ENCODE results near the gene NRCAM.

Gene NRCAM

DNA sequence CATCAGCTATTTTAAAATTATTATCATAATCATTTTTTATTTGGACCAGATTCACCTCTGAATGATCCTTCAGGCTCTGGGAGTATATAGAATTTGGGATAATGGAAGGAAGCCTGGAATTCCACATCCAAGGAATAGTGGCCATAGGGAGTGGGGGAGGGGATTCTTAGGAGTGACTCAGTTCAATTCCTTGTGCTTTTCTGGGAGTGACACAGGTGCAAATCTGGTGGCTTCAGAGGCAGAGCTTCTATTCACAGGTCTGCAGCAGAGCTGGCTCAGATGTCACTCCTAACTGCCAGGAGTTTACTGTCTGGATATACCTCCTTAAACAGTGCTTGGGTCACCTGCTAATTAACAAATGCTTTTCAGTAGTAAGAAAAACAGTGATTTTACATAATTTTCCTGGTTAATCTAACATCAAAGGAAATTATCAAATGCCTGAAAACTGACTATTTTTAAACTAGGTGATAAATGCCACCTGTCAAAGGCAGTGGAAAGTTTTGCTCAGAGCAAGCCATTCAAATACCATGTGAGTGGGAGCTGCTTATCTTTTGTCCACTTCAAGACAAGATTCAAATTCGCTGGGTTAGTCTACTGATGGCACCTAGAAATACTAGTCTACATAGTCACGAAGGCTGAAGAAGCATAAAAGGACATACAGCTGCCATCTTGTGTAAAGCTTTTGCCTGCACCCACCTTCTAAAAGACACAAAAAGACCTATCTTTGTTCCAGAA, 219.4 kb downstream of the NRCAM start:
- no peak for DNase-seq

- DNase-seq: no peak
Measured at GRCh38 chr7:108235451-108236061, 220.7 kb downstream of the NRCAM start.

GRCh38 chr7:108234971-108235450, 221.2 kb downstream of the NRCAM start:
- DNase-seq: no peak

- DNase-seq: no peak
Measured at GRCh38 chr7:108234281-108234680, 222.0 kb downstream of the NRCAM start.

- no peak for DNase-seq
Measured at GRCh38 chr7:108232076-108232475, 224.2 kb downstream of the NRCAM start.

GRCh38 chr7:108231221-108231620, 225.0 kb downstream of the NRCAM start:
- no peak for DNase-seq

GRCh38 chr7:108227366-108227765, 228.9 kb downstream of the NRCAM start:
- no peak for DNase-seq

DNA sequence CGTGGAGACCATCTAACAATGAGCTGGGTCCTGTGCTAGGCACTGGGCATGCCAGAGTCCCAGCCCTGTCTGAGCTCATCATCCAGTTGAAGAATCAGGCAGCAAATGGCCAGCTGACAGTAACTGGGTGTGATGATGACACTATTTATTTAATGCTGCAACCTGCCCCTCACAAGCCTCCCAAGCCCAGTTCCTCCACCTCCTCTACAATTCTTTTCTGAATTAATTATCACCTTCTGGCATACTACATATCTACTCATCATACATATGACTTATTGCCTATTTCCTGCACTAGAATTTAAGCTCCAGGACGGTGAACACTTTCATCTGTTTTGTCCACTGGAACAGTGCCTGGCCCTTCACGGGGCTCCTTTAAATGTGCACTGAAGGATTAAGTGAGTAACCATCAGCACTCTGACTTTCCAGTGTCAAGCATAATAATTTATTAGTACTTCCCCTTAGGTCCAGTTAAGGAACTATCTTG, 229.4 kb downstream of the NRCAM start:
- no peak for DNase-seq

DNA sequence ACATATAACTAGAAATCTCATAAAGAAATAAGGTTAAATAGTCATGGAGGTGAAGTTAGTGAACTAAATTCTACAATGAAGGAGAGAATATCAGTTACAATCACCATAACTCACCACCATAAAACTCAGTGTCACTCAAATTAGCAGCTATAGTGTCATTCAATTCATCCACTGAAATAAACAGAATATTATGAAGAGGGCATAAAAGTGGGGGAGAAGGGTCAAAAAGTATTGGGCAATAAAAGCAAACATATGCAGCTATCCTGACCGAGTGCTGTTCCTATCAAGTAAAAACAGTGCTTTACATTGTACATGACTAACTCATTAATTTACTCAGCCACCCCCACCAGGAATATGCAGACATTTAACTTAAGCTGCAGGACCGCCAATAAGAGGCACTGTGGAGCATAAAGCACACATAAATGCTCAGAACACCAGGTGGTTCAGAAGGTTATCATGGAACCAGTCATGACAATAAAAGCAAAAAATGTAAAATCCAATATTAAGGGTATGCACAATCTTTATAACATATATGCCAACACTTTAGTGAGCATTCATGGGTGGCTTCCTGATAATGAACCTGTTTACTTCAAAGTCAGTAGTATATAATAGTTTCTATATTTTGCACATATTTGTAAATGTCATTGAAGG, 230.6 kb downstream of the NRCAM start:
- no peak for DNase-seq

DNA sequence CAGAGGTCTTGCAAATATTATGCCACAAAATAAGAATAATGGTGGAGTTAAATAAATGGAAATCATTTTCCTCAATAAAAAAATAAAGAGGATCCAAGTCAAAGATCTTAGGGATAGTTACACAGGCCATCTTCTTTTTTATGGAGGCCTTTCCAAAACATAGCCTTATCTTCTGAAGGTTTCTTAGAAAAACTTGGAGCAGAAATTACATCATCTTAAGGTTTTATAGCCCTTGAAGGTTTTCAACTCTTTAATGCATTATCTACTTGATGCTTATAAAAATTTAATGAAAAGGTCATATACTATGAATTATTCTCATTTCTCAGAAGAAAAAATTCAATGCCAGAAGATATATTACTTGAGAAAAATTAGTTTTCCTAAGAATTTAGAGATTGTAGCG, 231.8 kb downstream of the NRCAM start:
- no peak for DNase-seq

DNA sequence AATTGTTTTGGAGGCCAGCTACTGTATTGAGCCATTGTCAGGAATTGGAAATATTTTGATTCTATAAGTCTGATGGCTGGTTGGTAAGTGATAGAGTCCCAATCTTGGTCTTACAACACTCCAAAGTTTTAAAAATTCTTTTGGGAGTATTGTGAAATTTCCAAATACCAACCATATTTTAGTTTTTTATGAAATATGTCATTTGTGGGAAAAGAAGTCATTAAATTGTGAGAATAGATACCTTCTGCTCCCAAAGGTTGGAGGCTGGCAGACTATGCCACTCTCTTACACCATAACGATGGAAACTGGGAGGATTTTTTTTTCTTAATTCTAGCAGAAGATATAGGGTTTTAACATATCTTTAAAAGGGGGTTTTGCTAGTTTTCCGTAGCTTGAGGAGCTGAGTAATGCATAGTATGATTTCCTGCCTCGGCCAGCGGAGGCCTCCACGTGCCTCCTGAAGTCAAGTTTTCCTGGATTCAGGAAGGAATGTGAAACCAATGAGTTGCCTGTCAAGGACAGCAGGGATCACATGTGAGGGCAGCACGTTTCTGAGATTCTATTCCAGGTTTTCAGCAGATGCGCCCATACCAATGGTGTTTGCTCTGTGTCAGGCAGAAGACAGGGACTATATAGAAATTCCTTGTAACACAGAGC, 233.9 kb downstream of the NRCAM start:
- no peak for DNase-seq

- DNase-seq: no peak
Measured at GRCh38 chr7:108211382-108212201, 244.6 kb downstream of the NRCAM start.

DNA sequence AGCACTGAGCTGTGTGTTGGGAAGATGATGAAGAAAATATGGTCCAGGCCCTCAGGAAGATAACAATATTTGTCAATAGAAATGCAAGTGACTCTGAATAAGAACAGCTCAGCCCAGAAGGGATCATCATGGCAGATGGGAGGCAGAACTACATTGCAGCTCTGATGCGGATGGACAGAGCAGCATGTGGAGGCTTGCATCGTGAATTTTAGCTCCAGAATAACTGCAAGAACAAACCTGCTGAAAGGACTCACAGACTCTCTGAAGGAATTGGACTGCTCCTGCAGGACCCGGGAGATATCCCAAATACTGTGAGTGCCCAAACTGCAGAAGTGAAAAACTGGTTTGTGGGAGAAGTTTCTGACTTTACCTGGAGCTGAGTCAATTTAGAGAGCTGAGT, 245.4 kb downstream of the NRCAM start:
- DNase-seq: no peak

- DNase-seq: no peak
Measured at GRCh38 chr7:108205311-108205710, 250.9 kb downstream of the NRCAM start.

GRCh38 chr7:108204281-108204796, 251.9 kb downstream of the NRCAM start:
- DNase-seq: no peak

DNA sequence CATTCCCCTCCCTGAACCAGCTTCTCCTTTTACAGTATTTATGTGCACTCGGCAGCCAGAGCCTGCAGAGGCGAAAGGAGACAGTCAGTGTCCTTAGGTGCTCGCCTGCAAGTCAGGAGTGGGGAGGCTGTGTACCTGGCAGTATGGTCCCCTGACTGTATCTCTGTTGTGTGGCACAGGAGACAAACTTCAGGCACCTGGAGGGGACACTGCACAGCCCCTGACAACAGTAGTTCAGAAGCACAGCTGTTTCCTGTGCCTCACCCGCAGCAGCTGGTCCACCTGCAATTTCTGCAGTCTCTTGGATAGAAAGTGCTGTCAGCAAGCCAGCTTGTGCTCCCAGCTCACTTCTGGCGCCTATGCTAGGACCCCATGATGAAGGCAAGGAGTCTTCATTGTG, 252.7 kb downstream of the NRCAM start:
- no peak for DNase-seq

- DNase-seq: no peak
Measured at GRCh38 chr7:108202743-108203142, 253.5 kb downstream of the NRCAM start.

- no peak for DNase-seq
Measured at GRCh38 chr7:108201766-108202165, 254.5 kb downstream of the NRCAM start.

- no peak for DNase-seq
Measured at GRCh38 chr7:108200326-108200725, 255.9 kb downstream of the NRCAM start.

DNA sequence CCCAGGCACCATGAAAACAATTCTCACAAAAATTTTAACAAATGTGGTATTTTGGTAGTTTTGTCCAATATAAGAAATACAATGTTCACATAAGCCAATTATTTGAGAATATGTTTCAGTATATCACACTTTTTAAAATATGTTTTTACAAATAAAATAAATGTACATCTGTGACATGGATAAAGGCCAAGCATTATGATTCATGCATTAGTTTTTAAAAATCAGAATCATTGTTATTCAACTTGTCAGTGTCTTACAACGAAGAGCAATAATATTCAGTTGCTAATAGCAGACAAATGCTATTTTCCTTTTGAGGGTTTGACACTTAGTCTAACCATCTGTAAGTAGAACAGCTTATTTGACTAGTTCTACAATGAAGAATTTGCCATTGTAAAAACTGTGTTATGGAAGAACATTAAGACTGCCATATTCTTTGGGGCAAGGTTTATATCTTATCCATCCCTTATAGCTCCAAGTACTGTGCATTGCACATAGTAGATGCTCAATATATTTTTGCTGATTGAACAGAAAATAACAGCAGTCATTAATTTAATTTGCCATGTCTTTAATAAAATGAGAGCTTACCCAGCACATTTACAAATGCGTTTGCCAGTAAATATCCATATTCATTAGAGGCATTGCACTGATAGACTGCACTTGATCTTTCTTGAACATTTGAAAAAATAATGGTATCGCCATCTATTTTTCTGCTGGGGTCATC, 258.7 kb downstream of the NRCAM start:
- no peak for DNase-seq

GRCh38 chr7:108196004-108196403, 260.2 kb downstream of the NRCAM start:
- DNase-seq: no peak

All from amniotic stem cell (primary cell).